ENCODE measurements around the gene TMEM35A. TPM values are rescaled to one million over a fixed set of nuclear protein-coding genes. Genes with fewer than 3 reads are reported as not detected.

The TMEM35A gene
- total RNA-seq, 1 donor from 2014 or later = 98.2 TPM

Other genes starting within 250 kb of the TMEM35A start
- gene NOX1, start 204.5 kb upstream of the TMEM35A start, total RNA-seq = not detected
- not detected for gene XKRX, start 150.0 kb upstream of the TMEM35A start, total RNA-seq
- gene ARL13A, start 109.2 kb upstream of the TMEM35A start, total RNA-seq = not detected
- gene TRMT2B, start 26.8 kb upstream of the TMEM35A start, total RNA-seq = 7.7 TPM
- gene CENPI, start 19.3 kb downstream of the TMEM35A start, total RNA-seq = 7.7 TPM
- 5.3 TPM for gene DRP2, start 140.9 kb downstream of the TMEM35A start, total RNA-seq
- gene TAF7L, start 212.5 kb downstream of the TMEM35A start, total RNA-seq = 0.41 TPM

All from frontal cortex (tissue), 1 donor.